CD14-positive monocyte (primary cell): Measurements from ENCODE around the gene DLGAP5. TPM values are rescaled to one million over a fixed set of nuclear protein-coding genes. Genes with fewer than 3 reads are reported as not detected.

ENCODE experiments used
- DNase-seq, 3 donors: peaks; one replicate each; pipeline ENCODE4 v3.0.0-alpha.2; 2011 to 2022
- H2AFZ ChIP-seq: 2 replicates; pipeline ENCODE4 v1.6.0; 2012; ENCODE audit warnings: mild to moderate bottlenecking, low read depth, low read length, inconsistent platforms; ENCODE audit not compliant: insufficient read depth, poor library complexity, severe bottlenecking
- H3K27ac ChIP-seq, 2 donors: 1 replicate in 1 of 2; 2 replicates in 1 of 2; pipeline ENCODE4 v1.5.1; 2012 to 2013; ENCODE audit warnings: low read length in 2 of 2, control low read depth in 1 of 2, inconsistent platforms in 1 of 2, low read depth in 1 of 2, mild to moderate bottlenecking in 1 of 2
- H3K27me3 ChIP-seq, 2 donors: one replicate each; pipeline versions ENCODE4 v1.6.0 to v1.6.1; 2011 to 2013; ENCODE audit warnings: low read length in 2 of 2; ENCODE audit not compliant: control insufficient read depth in 2 of 2, insufficient read depth in 2 of 2
- H3K36me3 ChIP-seq, 2 donors: replicated peaks in 1 of 2; 1 replicate in 1 of 2; 2 replicates in 1 of 2; pipeline versions ENCODE4 v1.5.1 to v1.6.1; 2012 to 2013; ENCODE audit warnings: low read length in 2 of 2, control low read depth in 1 of 2, inconsistent platforms in 1 of 2, mild to moderate bottlenecking in 1 of 2; ENCODE audit not compliant: insufficient read depth in 2 of 2, control insufficient read depth in 1 of 2
- H3K4me1 ChIP-seq, 2 donors: 1 replicate in 1 of 2; 2 replicates in 1 of 2; pipeline versions ENCODE4 v1.5.1 to v1.6.1; 2012 to 2013; ENCODE audit warnings: low read length in 2 of 2, control low read depth in 1 of 2, inconsistent platforms in 1 of 2, mild to moderate bottlenecking in 1 of 2, moderate library complexity in 1 of 2; ENCODE audit not compliant: insufficient read depth in 2 of 2, control insufficient read depth in 1 of 2
- H3K4me2 ChIP-seq: replicated peaks from 2 replicates; pipeline ENCODE3; 2012; ENCODE audit warnings: low read length, moderate library complexity, mild to moderate bottlenecking; ENCODE audit not compliant: poor library complexity, severe bottlenecking; ENCODE audit errors: extremely low read depth
- H3K4me3 ChIP-seq, 3 experiments: fragments of 200-600 bp in 1 of 3; sonication (generic) in 1 of 3; replicated peaks in 1 of 3; 1 replicate in 2 of 3; 2 replicates in 1 of 3; pipeline ENCODE4 v1.5.1; 2011 to 2013; ENCODE audit warnings: low read length in 3 of 3, mild to moderate bottlenecking in 3 of 3, control low read depth in 2 of 3, low read depth in 2 of 3, inconsistent platforms in 1 of 3, moderate library complexity in 1 of 3
- H3K79me2 ChIP-seq: 2 replicates; pipeline ENCODE4 v1.6.0; 2012; ENCODE audit warnings: mild to moderate bottlenecking, control low read depth, inconsistent platforms, low read length, moderate library complexity; ENCODE audit not compliant: insufficient read depth
- H3K9ac ChIP-seq: 2 replicates; pipeline ENCODE4 v1.6.0; 2017; ENCODE audit warnings: low read length, mild to moderate bottlenecking; ENCODE audit not compliant: insufficient read depth, poor library complexity, severe bottlenecking
- H3K9me3 ChIP-seq, 2 donors: replicated peaks in 1 of 2; 1 replicate in 1 of 2; 2 replicates in 1 of 2; pipeline versions ENCODE4 v1.5.1 to v1.6.1; 2012 to 2013; ENCODE audit warnings: low read length in 2 of 2, control low read depth in 1 of 2; ENCODE audit not compliant: control insufficient read depth in 1 of 2, insufficient read depth in 1 of 2
- H4K20me1 ChIP-seq: 2 replicates; pipeline ENCODE4 v1.6.0; 2012; ENCODE audit warnings: mild to moderate bottlenecking, low read length, control low read depth, moderate library complexity; ENCODE audit not compliant: insufficient read depth
- H3K27ac Mint-ChIP-seq, 7 donors: one replicate each; pipeline ENCODE4 v1.8.0; 2020; ENCODE audit warnings: mild to moderate bottlenecking in 7 of 7, mixed read lengths in 7 of 7, moderate library complexity in 6 of 7, inconsistent platforms in 2 of 7
- H3K27me3 Mint-ChIP-seq, 3 donors: one replicate each; pipeline ENCODE4 v1.8.0; 2021 to 2022; ENCODE audit warnings: low read depth in 3 of 3, mild to moderate bottlenecking in 3 of 3, mixed read lengths in 3 of 3, moderate library complexity in 3 of 3, inconsistent platforms in 1 of 3
- H3K36me3 Mint-ChIP-seq, 2 donors: one replicate each; pipeline ENCODE4 v1.8.0; 2020; ENCODE audit warnings: mixed read lengths in 2 of 2, inconsistent platforms in 1 of 2, mild to moderate bottlenecking in 1 of 2
- H3K4me1 Mint-ChIP-seq: one replicate; pipeline ENCODE4 v1.8.0; 2020; ENCODE audit warnings: mild to moderate bottlenecking, mixed read lengths
- H3K4me3 Mint-ChIP-seq, 2 donors: one replicate each; pipeline ENCODE4 v1.8.0; 2020; ENCODE audit warnings: mild to moderate bottlenecking in 2 of 2, mixed read lengths in 2 of 2, moderate library complexity in 1 of 2
- H3K9me3 Mint-ChIP-seq, 7 donors: one replicate each; pipeline ENCODE4 v1.8.0; 2020 to 2022; ENCODE audit warnings: mixed read lengths in 7 of 7, mild to moderate bottlenecking in 6 of 7, moderate library complexity in 6 of 7, inconsistent platforms in 2 of 7
- WGBS: methylation state at CpG from one replicate; pipeline ENCODE4 v1.1.5; 2013; ENCODE audit warnings: missing lambda C conversion rate; ENCODE audit not compliant: insufficient coverage; 5-methylcytosine and 5-hydroxymethylcytosine counted together
- intact Hi-C, 2 donors: fragments of 100-400 bp; cut with micrococcal nuclease; formaldehyde crosslinking; loops; one replicate each; pipeline versions ENCODE4 v1.15.0 to v1.15.1; 2023
- polyA plus RNA-seq, 3 donors: library from polyadenylated mRNA; depleted of rRNA in 1 of 3; unstranded in 2 of 3; stranded (reverse) in 1 of 3; fragments of 300-500 nt in 2 of 3; fragments of >200 nt in 1 of 3; fragmentation: Illumina TruSeq in 2 of 3; gene quantifications; 1 replicate in 2 of 3; 2 replicates in 1 of 3; pipeline ENCODE4 v1.2.3, GENCODE V29; 2012 to 2021
- TF ChIP-seq, protein P1 (sequence below): fragments of 200-600 bp; IDR thresholded peaks from one replicate; pipeline ENCODE4 v1.8.0; 2022; ENCODE audit warnings: antibody characterized with exemption, mild to moderate bottlenecking

The DLGAP5 gene
- polyA plus RNA-seq, 3 donors: 0.23 TPM; not detected in 2

- Histone ChIP-seq H3K9ac (no peak overlapping the region), H3K79me2 (no peaks in the 10 kb centered on the region), H3K27me3 (no peaks in the 10 kb centered on the region), H3K27ac (no peak overlapping the region), H3K9me3 (no peaks in the 10 kb centered on the region), H3K4me2 (no peak overlapping the region), H3K36me3 (peaks cover 33 to 90% of the 10 kb centered on the region in 2 donors), H4K20me1 (no peaks in the 10 kb centered on the region), H3K4me1 (no peaks in the 10 kb centered on the region), H2AFZ (no peak overlapping the region), H3K4me3 (no peak overlapping the region)
- intact Hi-C loops: no loop called here
- peaks cover 40 to 59% of the 10 kb centered on the region in 2 donors for H3K36me3 Mint-ChIP-seq
- no CpG with 5 or more reads among the region's 1 CpG for WGBS
- H3K27ac Mint-ChIP-seq: peak overlapping the region in 1 of 7 donors; percentile 12
- no peaks in the 10 kb centered on the region for H3K27me3 Mint-ChIP-seq
- DNase-seq: no peak
- no peaks in the 10 kb centered on the region for H3K9me3 Mint-ChIP-seq
- H3K4me3 Mint-ChIP-seq: no peak overlapping the region
- H3K4me1 Mint-ChIP-seq: no peaks in the 10 kb centered on the region
- TF ChIP-seq, protein P1, sequence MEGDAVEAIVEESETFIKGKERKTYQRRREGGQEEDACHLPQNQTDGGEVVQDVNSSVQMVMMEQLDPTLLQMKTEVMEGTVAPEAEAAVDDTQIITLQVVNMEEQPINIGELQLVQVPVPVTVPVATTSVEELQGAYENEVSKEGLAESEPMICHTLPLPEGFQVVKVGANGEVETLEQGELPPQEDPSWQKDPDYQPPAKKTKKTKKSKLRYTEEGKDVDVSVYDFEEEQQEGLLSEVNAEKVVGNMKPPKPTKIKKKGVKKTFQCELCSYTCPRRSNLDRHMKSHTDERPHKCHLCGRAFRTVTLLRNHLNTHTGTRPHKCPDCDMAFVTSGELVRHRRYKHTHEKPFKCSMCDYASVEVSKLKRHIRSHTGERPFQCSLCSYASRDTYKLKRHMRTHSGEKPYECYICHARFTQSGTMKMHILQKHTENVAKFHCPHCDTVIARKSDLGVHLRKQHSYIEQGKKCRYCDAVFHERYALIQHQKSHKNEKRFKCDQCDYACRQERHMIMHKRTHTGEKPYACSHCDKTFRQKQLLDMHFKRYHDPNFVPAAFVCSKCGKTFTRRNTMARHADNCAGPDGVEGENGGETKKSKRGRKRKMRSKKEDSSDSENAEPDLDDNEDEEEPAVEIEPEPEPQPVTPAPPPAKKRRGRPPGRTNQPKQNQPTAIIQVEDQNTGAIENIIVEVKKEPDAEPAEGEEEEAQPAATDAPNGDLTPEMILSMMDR: no peak
These were observed 39.2 kb downstream of the DLGAP5 start for GRCh38 chr14:55152052-55152753.

GRCh38 chr14:55151601-55152000, 39.8 kb downstream of the DLGAP5 start:
- no peaks in the 10 kb centered on the region for H4K20me1 ChIP-seq
- H3K27ac Mint-ChIP-seq: peak overlapping the region in 1 of 7 donors; percentile 12
- no peaks in the 10 kb centered on the region for H3K9me3 ChIP-seq
- H3K4me1 Mint-ChIP-seq: no peaks in the 10 kb centered on the region
- no CpG with 5 or more reads among the region's 1 CpG for WGBS
- no peak overlapping the region for H2AFZ ChIP-seq
- no peak overlapping the region for H3K27ac ChIP-seq
- H3K79me2 ChIP-seq: no peaks in the 10 kb centered on the region
- peaks cover 40 to 59% of the 10 kb centered on the region in 2 donors for H3K36me3 Mint-ChIP-seq
- intact Hi-C loops: no loop called here
- H3K27me3 ChIP-seq: no peaks in the 10 kb centered on the region
- no peak for DNase-seq
- no peak overlapping the region for H3K4me3 Mint-ChIP-seq
- no peaks in the 10 kb centered on the region for H3K9me3 Mint-ChIP-seq
- H3K27me3 Mint-ChIP-seq: no peaks in the 10 kb centered on the region
- no peak overlapping the region for H3K4me2 ChIP-seq
- H3K36me3 ChIP-seq: peaks cover 33 to 90% of the 10 kb centered on the region in 2 donors
- H3K4me1 ChIP-seq: no peaks in the 10 kb centered on the region
- no peak overlapping the region for H3K9ac ChIP-seq
- H3K4me3 ChIP-seq: no peak overlapping the region
- TF ChIP-seq, protein P1: no peak
